GM20431 (cell line): Measurements from ENCODE around the gene EBF3.

Source experiments
- in situ Hi-C: fragments of 300-500 bp; cut with MseI, MboI; formaldehyde crosslinking; loops from one replicate; pipeline ENCODE4 v1.15.0; 2020; ENCODE audit warnings: low sequenced_read_pairs; ENCODE audit not compliant: unreplicated experiment

Gene EBF3

GRCh38 chr10:129878835-129879234, 85.2 kb downstream of the EBF3 start:
- in situ Hi-C loops: no loop called here

- in situ Hi-C loops: no loop called here
These were observed 86.2 kb downstream of the EBF3 start for GRCh38 chr10:129877773-129878371.

- in situ Hi-C loops: no loop called here
These were observed 87.2 kb downstream of the EBF3 start for GRCh38 chr10:129876838-129877237.

- in situ Hi-C loops: no loop called here
These were observed 87.9 kb downstream of the EBF3 start for GRCh38 chr10:129875993-129876726.

GRCh38 chr10:129873351-129873750, 90.7 kb downstream of the EBF3 start:
- in situ Hi-C loops: no loop called here

GRCh38 chr10:129871966-129872365, 92.1 kb downstream of the EBF3 start:
- in situ Hi-C loops: no loop called here

- in situ Hi-C loops: no loop called here
These were observed 93.0 kb downstream of the EBF3 start for GRCh38 chr10:129870961-129871621.

- in situ Hi-C loops: no loop called here
These were observed 93.7 kb downstream of the EBF3 start for GRCh38 chr10:129870474-129870757.

GRCh38 chr10:129869596-129870473, 94.2 kb downstream of the EBF3 start:
- in situ Hi-C loops: no loop called here

- in situ Hi-C loops: no loop called here
These were observed 95.5 kb downstream of the EBF3 start for GRCh38 chr10:129868449-129869035.

- in situ Hi-C loops: no loop called here
These were observed 96.4 kb downstream of the EBF3 start for GRCh38 chr10:129867631-129868179.

GRCh38 chr10:129866894-129867293, 97.2 kb downstream of the EBF3 start:
- in situ Hi-C loops: no loop called here

GRCh38 chr10:129865960-129866359, 98.1 kb downstream of the EBF3 start:
- in situ Hi-C loops: no loop called here

- in situ Hi-C loops: no loop called here
These were observed 98.7 kb downstream of the EBF3 start for GRCh38 chr10:129865413-129865812.

GRCh38 chr10:129864601-129865126, 99.4 kb downstream of the EBF3 start:
- in situ Hi-C loops: no loop called here

GRCh38 chr10:129864082-129864481, 100.0 kb downstream of the EBF3 start:
- in situ Hi-C loops: no loop called here

GRCh38 chr10:129863201-129863663, 100.8 kb downstream of the EBF3 start:
- in situ Hi-C loops: no loop called here

- in situ Hi-C loops: no loop called here
These were observed 102.1 kb downstream of the EBF3 start for GRCh38 chr10:129861776-129862531.

- in situ Hi-C loops: no loop called here
These were observed 103.7 kb downstream of the EBF3 start for GRCh38 chr10:129860396-129860795.
